Umbilical cord (tissue), 2 donors: ENCODE measurements around the gene DTX4. TPM values are rescaled to one million over a fixed set of nuclear protein-coding genes. Genes with fewer than 3 reads are reported as not detected.

Experiments
- DNase-seq: peaks from one replicate; pipeline ENCODE4 v3.0.0-alpha.2; 2015; ENCODE audit warnings: low spot score
- total RNA-seq: library from RNA; depleted of rRNA; stranded (reverse); fragments of >200 nt; gene quantifications from one replicate; pipeline ENCODE4 v1.2.3, GENCODE V29; 2014; ENCODE audit warnings: low replicate concordance; ENCODE audit not compliant: insufficient read depth

DTX4 gene
- total RNA-seq, 1 donor from 2014 or later: 5.5 TPM

- DNase-seq: no peak
These were observed 19.2 kb downstream of the DTX4 start for GRCh38 chr11:59191095-59191494.

- DNase-seq: no peak
These were observed 20.0 kb downstream of the DTX4 start for GRCh38 chr11:59191890-59192289.

- DNase-seq: no peak
These were observed 20.6 kb downstream of the DTX4 start for GRCh38 chr11:59192446-59193020.

GRCh38 chr11:59193587-59194130, 21.7 kb downstream of the DTX4 start:
- no peak for DNase-seq

- DNase-seq: no peak
These were observed 23.7 kb downstream of the DTX4 start for GRCh38 chr11:59195586-59195985.

GRCh38 chr11:59196777-59197176, 24.8 kb downstream of the DTX4 start:
- DNase-seq: no peak

- DNase-seq: peak; percentile 85
These were observed 26.1 kb downstream of the DTX4 start for GRCh38 chr11:59197991-59198390.

- no peak for DNase-seq
These were observed 26.8 kb downstream of the DTX4 start for GRCh38 chr11:59198726-59199125.

- DNase-seq: no peak
These were observed 27.9 kb downstream of the DTX4 start for GRCh38 chr11:59199546-59200422.

- no peak for DNase-seq
These were observed 28.5 kb downstream of the DTX4 start for GRCh38 chr11:59200423-59200746.

GRCh38 chr11:59201353-59201752, 29.4 kb downstream of the DTX4 start:
- no peak for DNase-seq

GRCh38 chr11:59204746-59205145, 32.8 kb downstream of the DTX4 start:
- DNase-seq: no peak

- no peak for DNase-seq
These were observed 33.7 kb downstream of the DTX4 start for GRCh38 chr11:59205648-59206047.

GRCh38 chr11:59206635-59207034, 34.7 kb downstream of the DTX4 start:
- no peak for DNase-seq

GRCh38 chr11:59207988-59208451, 36.1 kb downstream of the DTX4 start:
- peak; percentile 64 for DNase-seq

- DNase-seq: no peak
These were observed 37.0 kb downstream of the DTX4 start for GRCh38 chr11:59208956-59209355.

- DNase-seq: no peak
These were observed 40.3 kb downstream of the DTX4 start for GRCh38 chr11:59212222-59212621.

GRCh38 chr11:59212744-59213631, 41.1 kb downstream of the DTX4 start, which contains the start of gene MPEG1:
MPEG1 (minus strand) TSS chr11:59212927; CDS start chr11:59212865, 62 bp downstream.
- DNase-seq: peak; percentile 31

GRCh38 chr11:59214141-59214893, 42.4 kb downstream of the DTX4 start:
- no peak for DNase-seq

- peak; percentile 60 for DNase-seq
These were observed 45.0 kb downstream of the DTX4 start for GRCh38 chr11:59216641-59217564.
